SK-N-DZ (cell line): ENCODE results near the gene BAIAP2.

Experiments
- DNase-seq: peaks from one replicate; pipeline ENCODE4 v3.0.0-alpha.2; 2015; ENCODE audit warnings: low spot score

BAIAP2 gene

DNA sequence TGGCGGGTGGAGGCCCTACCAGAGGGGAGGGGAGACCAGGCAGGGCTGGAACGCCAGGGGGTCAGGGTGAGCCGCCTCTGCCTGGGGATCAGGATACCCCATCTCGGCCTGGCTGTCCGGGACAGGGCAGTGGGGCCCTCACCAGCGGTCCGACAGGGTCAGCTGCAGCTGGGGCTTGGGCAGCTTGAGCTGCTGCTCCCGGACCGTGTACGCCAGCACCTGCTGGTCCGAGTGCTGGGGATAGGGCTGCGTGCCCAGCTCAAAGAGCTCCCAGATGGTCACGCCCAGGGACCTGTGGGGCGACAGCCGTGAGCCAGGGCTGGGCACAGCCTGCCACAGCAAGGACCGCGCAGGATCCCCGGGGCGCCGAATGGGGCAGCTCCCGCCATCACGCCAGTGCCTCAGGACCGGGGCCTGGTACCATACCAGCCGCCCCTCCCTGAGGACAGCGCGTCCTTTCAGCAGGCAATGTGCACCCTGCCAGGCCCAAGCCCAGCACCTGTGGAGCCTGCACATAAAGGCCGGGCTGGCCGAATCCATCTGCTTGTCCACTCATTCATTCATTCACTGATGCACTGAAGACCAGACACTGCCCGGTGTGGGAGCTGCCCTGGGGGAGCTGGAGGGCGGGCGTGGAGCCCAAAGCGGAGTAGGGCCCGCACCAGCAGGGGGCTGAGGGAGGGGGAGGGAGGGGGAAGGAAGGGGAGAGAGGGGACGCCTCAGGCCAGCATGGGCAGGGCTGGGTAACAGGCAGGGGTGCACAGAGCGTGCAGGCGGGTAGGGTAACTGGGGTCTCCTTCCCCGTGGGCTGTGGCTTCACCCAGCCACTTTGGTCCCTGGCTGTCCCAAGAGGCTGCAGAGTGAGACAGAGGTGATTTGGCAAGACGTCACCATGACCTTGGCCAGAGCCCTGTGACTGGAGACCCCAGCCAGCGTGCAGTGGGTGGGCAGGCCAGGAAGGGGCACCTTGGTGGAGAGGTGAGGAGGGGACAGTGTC, 88.4 kb downstream of the BAIAP2 start:
- DNase-seq: no peak

DNA sequence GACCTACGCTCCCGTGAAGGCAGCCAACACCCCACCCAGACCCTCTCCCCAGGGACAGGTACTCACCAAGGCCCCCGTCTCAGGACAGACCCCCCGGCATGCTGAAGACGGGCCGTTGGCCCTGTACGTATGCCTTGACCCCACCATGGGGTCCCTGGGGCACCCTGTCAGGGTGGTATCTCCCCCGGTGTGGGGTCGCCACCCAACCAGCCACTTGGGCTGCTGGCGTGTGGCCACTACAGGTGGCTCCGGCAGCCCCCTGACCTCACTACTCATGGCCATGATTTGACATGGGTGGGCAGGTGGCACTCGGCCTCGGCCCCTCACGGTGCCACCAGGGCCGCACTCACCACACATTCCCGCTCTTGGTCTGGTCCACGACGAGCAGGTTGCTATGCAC, 89.4 kb downstream of the BAIAP2 start:
- DNase-seq: no peak

DNA sequence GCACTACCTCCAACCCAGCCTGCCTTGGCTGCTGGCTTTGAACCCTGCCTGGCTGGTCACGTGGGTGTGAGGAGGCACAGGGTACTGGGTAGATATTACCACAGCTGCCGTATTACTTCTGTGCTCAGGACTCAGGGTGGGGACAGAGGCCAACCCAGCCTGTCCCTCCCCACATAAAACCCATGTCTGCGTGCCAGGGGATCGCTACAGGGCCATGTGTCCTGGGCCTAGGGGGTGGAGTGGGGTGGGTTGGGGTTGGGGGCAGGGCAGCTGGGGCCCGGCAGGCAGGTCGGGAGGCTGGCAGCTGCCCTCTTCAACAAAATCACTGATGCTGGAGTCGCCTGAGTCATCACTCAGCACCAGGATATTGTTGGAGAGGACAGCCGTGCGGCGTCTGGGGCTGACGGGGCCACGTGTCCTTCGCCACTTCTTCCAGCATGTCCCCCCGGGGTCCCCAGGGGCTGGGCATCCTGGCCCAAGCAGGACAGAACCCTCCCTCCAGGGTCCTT, 90.7 kb downstream of the BAIAP2 start:
- no peak for DNase-seq

DNA sequence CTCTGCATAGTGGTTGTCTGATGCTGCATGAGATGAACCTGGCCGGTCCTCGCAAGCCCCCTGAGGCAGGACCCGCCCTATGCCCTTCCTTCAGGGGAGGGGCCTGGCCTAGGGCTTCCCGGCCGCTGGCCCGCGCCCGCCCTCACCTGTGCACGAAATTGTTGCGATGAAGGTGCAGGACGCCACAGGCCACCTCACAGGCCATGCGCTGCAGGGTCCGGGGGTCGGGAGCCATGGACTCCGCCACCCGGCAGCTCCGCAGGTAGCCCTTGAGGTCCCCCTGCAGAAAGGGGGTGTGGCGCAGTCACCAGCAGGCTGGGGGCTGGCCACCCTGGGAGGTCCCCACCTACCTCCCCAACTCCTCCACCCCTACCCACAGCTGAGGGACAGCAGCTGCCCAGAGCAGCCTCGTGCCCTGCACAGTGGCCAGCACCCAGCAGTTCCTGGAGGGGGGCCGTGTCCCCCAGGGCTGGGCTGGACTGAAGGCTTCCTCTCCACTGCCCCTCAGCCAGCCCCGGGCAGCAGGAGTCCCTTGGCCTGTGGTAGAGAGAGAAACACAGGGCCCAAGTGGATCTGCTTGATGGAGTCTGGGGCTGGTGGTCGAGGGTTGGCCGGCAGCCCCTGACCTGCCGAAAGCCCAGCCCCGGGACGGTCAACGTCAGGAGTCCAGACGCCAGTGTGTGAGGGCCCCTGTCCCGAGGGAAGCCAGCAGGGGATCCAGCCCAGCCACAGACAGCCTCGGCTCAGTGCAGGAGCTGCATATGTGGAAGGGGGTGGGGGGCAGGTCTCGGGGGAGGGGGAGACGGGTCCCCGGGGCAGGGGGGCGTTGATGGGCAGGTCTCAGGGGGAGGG, 91.6 kb downstream of the BAIAP2 start:
- DNase-seq: no peak

DNA sequence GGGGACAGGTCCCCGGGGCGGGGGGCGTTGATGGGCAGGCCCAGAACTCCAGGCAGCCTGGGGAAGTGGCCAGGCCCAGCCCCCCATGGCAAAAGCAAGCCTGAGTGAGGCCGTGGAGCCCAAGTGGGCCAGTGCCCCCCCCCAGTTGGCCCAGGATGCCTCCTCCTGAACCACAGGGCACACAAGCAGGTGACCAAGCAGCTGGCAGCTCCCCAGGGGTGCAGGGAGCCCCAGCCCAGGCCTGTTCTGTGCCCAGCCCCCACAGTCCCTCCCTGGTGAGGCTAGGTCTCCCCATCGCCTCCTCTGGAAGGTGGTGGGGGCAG, 92.1 kb downstream of the BAIAP2 start:
- DNase-seq: no peak

DNA sequence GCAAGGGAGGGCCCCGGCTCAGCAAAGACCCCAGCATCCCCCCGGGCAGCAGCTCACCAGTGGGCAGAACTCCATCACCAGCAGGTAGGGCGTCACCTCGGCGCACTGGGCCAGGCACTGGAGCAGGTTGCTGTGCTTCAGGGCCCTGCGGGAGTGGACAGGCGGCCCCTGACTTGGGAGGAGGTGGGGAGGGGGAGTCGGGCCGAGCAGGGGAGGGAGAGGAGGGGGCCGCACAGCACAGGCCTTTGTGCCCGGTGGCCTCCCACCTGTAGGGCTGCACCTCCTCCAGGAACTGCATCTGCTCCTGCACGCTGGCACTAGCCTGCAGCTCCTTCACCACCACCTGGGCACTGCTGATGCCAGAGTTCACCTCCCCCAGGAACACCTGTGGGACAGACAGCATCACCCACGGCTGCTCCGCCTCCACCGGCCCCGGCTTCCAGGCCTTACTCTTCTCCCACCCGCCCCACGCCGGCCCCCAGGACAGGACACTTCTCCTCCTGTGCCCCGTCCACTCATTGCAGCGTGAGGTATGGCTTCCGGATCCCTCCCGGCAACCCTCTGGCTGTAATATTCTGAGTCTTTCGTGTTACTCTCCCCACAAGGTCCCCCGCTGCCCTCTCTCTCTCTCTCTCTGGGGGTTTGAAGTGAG, 92.7 kb downstream of the BAIAP2 start:
- no peak for DNase-seq

DNA sequence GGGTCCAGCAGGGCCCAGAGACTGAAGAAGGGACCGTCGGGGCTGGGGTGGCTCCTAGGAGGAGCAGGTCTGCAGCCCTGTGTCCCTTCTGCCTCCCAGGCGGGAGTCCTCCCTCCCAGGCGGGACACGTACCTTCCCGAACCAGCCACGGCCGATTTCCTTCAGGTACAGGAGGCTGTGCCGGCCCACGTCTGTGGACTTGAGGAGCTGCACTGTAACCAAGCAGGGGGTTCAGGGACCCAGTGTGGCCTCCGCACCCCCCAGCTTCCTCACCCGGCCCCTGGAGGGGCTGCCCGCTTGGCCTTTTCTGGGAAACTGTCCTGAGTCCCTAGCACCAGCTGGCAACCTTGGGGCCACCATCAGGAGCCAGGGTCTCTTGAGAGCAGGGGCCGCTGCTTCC, 93.4 kb downstream of the BAIAP2 start:
- DNase-seq: no peak

DNA sequence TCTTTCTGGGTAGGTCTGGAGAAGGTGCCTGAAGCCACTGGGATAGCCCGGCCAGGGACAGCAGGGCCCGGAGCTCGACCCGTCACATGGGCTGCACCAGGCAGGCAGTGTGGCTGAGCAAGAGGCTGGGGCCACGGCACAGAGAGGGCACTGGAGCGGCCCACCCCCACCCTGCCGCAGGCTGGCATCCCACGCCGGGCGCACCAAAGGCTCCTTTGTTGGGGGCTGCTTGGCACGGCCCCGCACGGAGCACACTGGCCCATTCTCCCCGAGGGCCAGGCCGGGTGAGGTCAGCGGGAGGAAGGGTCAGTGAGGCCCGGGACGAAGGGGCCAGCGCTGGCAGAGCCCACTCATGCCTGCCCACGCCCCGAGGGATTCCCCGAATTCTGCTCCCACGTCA, 93.8 kb downstream of the BAIAP2 start:
- no peak for DNase-seq

DNA sequence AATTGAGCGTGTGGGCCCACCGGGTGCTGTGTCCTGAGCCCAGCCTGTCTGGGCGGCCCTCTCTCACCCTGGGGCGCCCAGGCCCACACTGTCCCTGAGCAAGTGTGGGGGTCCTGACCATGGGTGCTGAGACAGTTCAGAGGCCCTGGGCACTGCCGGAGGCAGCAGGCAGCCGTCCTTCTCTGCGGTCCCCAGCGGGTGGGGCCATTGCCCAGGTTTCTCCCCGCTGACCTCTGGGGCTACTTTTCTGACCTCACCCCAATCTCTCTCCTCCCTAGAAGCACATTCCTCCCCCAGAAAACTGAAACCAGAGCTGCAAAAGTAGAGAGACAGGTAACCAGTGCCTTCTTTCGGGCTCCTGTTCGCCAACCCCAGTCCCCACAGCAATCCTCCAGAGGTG, 94.3 kb downstream of the BAIAP2 start:
- no peak for DNase-seq

DNA sequence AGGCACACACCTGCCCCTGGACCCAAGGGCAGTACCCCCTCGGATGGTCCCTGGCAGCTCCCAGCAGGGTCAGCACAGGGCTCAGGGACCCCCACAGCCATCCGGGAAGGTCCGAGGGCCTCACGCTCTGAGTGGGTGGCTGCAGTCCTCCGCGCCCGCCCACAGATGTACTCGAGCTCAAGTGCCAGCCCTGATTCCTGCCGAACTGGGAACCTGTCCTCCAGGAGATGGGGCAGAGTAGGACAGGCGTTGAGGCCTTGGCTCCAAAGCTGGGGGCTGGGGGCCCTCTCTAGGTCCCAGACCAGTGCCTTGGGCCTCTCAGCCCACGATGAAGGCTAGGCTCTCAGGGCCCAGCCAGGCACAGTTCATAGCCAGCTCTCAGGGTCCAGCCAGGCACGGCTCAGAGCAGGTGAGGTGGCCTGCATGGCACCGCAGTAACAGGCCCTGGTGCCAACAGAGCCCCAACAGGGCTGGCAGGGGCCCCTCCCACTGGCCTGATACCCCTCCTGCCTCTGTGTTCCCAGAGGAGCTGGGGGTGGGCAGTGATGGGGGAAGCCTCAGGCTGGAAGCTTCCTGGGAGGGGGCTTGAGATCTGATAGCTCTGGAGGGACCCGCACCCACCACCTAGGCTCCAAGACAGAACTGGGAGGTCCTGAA, 94.9 kb downstream of the BAIAP2 start:
- DNase-seq: no peak

DNA sequence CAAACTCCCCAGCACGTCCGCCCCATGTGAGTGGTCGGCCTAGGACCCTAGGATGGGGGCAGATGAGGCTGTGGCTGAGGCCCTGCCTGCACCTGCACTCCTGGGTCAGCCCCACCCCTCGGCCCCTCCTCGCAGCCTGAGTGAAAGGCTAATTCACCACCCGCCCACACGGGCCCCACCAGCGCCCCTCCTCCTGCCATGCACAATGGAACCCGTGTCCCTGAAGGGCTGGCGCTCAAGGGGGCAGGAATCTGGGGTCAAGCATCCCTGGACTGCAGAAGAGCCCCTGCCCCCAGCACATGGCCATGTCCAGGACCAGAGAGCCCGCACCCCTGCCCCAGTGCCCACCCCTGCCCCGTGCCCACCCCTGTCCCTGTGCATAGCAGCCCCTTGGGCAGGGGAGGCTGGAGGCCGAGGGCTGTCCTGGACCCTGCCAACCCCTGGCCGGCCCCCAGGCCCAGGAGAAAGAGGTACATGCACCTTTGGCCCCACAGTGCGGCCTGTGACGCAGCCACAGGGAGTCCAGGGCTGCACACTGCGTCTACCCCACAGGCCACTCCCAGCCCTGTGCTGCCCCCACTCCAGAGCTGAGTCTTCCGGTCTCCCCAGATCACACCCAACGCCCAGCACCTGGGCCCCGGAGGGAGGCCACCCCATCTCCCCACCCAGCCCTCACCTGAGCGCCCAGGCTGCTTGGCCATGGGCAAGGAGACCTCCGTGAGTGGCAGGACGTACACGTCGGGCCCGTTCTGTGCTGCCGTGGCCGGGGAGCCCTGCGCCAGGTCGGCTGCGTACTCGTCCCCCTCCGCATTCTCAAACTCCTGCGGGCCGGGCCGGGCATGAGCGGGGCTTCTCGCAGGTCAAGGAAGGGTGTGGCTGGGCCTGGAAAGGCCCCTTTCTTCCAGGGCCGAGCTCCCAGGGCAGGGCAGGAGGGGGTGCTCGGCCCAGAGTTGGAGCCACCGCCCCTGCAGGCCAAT, 95.7 kb downstream of the BAIAP2 start:
- no peak for DNase-seq

DNA sequence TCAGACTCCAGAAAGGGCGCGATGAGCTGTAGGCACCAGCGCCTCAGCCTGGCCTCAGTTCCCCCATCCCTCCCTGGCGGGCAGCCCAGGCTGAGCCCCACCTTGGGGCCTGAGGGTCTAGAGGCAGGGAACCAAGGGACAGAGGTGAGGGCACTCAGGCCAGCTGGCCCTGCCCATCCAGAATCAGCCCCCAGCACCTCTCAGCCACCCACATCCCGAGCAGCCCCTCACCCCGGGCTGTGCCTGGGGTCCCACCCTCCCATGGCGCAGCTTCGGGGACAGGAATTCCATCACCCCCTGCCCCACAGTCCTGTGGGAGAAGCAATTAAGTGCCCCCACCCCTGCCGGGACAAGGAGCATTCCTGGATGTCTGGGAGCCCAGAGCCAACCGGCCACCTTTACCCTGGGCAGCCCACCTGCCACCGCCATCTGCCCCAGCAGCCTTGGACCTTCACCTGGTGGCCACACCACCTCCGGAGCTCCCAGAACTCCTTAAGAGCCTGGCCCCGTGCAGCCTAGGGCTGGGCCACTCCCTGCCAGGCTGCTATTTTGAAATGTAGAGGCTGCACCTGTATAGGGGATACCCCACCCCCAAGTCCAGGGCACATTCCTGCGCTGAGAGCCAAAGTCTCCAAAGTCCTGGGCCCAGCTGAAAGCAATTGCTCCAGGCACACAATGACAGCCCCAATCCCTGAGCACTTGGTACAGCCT, 96.7 kb downstream of the BAIAP2 start:
- DNase-seq: no peak

DNA sequence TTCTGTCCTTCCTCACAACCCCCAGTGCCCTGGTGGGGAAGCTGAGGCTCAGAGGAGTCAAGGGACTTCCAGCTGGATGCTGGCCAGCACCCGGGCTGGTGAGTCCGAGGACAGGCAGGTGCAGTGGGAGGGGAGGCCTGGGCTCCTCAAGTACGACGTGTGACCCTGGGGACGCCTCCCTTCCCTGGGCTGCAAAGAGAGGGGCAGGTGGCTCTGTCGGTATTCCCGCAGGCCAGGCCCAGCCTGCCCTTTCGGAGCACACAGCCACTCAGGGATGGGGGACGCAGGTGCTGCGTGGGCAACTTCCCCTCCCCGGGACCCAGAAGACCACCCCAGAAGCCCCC, 97.2 kb downstream of the BAIAP2 start:
- no peak for DNase-seq

DNA sequence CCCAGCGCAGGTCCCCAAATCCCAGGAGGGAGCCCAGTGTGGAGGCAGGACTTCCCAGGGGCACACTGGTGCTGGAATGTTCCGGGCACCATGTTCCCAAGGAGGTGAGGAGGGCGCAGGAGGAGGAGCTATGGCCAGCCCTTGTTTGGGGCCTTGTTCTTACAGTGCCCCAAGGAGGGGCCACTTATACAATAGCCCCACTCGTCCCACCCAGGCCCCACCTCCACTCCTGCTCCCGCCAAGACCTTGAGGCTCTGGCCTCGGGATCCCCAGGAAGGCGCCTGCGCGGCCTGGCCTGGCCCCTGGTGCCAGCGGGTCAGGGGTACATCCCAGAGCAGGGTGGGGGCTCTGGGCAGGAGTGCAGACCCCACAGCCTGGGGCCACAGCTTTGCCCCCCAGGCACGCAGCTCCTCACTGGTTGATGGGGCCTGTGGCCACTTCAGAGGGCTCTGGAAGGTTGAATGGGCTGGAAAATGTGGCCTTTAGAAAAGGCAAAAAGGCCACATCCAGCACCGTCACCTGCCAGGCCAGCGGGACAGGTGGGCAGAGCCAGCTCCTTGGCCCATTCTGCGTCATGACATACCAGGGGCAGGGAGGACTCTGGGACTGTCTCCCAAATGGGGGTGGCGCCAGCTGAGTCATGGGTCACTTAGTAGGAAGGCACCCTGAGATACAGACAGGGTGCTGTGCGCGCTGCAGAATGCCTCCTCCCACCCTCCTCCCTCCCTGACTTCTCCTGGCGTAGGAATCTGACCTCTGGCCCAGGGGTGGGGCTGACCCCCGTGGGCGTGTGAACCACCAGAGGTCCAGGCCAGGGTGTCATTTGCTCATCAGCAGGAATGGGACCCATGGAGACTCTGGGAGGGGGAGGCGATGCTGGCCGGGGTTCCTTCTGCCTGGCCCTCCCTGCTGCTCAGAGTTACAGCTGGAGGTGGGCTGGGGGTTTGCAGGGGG, 98.1 kb downstream of the BAIAP2 start:
- DNase-seq: no peak

DNA sequence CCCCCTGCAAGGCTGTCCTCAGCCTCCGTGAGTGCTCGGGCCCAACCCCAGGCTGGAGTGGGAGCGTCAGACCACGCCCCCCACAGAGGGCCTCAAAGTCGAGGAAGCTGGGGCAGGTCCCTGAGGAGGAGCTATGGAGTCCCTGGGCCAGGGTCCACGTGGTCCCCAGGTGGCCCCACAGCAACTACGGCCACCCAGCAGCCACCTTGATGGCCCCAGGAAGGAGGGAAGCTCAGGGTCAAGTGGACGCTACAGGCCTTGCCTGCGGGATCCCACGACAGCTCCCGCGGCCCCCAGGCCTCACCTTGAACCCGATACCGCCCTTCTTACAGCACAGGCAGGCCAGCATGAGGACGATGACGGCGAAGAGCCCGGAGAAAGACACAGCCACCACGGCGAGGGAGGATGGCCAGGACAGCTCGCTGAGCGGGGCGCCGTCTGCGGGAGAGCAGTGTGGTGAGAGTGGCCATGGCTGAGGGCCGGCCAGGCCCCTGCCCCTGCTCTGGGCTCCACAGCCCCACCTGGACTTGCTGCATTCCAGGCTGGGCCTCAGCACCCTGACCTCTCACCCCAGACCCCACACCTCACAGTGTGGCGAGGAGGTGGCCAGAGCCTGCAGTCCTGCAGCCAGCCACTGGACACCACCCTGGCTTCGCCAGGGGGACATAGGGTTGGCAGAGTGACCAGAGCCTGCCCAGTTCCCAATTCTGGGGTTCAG, 99.3 kb downstream of the BAIAP2 start:
- DNase-seq: no peak

DNA sequence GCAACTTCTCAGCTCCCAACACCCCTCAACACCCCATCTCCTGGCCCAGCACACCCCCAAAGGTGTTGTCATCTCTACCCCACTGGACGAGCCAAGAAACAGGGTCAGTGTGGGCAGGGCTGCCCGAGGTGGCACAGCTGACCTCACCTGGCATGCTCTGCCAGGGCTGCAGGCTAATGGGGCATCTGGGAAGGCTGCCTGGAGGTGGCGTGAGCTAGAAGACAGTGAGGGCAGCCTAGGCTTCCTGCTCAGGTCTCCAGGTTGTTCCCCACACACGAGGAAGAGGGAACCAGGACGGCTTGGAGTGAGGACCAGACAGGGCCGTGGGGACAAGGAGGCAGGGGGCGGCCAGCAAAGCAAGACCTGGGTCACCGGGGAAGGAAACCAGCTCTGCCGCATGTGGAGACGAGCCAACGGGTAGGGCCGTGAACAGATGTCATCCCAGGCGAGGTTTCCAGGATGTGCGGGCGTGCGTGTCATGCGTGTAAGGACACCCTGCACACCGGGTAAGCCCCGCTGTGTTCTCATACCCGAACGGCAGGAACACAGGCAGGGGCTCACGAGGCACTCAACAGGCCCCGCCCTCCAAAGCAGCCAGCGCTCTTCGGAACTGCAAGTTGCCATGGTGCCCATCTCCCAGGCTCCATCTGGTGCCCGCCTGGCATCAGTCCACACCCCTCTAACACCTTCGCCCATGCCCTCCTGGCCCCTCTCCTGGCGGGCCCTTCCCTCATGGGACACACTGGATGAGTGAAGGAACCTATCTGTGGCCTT, 100.7 kb downstream of the BAIAP2 start:
- DNase-seq: no peak

DNA sequence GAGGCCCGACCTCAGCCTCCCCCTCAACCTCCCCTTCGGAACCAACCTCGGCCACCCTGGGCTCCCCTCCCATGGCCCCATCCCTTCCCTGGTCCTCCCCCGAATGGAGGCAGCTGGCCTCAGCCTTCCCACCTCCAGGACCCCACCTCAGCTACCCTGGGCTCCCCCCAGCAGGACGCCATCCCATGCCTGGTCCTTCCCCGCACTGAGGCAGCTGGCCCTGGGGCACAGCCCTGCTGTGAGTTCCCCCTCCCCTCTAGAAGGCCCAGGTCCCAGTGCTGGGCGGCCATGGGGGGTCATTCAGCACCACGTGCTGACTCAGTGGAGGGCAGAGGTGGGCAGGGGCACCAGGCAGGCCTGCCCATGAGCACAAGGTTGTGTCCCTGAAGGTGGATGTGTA, 101.4 kb downstream of the BAIAP2 start:
- DNase-seq: no peak
